Esophagus squamous epithelium (tissue), 4 donors: Measurements from ENCODE around the gene MAN1C1.

Source experiments
- POLR2A ChIP-seq, 4 donors: fragments of 450-650 bp; IDR thresholded peaks; one replicate each; pipeline ENCODE4 v1.6.1; 2017; ENCODE audit warnings: antibody characterized with exemption in 4 of 4, mild to moderate bottlenecking in 4 of 4, moderate library complexity in 3 of 4
- TF ChIP-seq, protein P1 (sequence below), 6 experiments: fragments of 450-650 bp in 4 of 6; fragments of 200-600 bp in 2 of 6; sonication (generic) in 2 of 6; IDR thresholded peaks; one replicate each; pipeline ENCODE4 v1.5.1; 2016 to 2019; ENCODE audit warnings: antibody characterized with exemption in 6 of 6, mild to moderate bottlenecking in 4 of 6, moderate library complexity in 4 of 6

DNA sequence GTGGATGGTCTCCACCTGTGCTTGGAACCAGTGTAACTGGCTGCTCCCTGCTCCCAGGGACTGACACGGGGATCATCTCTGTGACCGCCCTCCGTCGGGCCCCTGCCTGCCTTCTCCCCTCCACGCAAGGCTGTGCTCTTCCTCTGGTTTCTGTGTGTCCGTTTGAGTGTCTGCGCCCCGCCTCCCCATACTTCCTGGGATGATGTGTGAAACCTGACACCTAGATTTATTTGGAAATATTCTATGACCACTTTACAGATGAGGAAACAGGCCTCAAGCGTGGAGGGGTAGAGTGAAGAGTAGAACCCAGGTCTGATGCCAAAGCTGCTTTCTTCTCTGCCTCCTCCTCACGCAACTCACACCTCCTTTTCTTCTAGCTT, 48.9 kb upstream of the MAN1C1 start:
- TF ChIP-seq, protein P1, sequence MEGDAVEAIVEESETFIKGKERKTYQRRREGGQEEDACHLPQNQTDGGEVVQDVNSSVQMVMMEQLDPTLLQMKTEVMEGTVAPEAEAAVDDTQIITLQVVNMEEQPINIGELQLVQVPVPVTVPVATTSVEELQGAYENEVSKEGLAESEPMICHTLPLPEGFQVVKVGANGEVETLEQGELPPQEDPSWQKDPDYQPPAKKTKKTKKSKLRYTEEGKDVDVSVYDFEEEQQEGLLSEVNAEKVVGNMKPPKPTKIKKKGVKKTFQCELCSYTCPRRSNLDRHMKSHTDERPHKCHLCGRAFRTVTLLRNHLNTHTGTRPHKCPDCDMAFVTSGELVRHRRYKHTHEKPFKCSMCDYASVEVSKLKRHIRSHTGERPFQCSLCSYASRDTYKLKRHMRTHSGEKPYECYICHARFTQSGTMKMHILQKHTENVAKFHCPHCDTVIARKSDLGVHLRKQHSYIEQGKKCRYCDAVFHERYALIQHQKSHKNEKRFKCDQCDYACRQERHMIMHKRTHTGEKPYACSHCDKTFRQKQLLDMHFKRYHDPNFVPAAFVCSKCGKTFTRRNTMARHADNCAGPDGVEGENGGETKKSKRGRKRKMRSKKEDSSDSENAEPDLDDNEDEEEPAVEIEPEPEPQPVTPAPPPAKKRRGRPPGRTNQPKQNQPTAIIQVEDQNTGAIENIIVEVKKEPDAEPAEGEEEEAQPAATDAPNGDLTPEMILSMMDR (IDR thresholded peaks at IDR 0.05): no peak
- TF ChIP-seq POLR2A (IDR thresholded peaks at IDR 0.05): no peak
